A549 treated with RU486 at 1 μM for 4 hours (cell line): ENCODE results near the gene UTP14A. TPM values are rescaled to one million over a fixed set of nuclear protein-coding genes. Genes with fewer than 3 reads are reported as not detected.

Source experiments
- total RNA-seq: library from RNA; stranded (reverse); fragments of 200-300 nt; extraction: Qiagen RNA extraction; gene quantifications from 5 replicates; pipeline ENCODE4 v1.2.3, GENCODE V29; 2022; ENCODE audit warnings: low read depth

Gene UTP14A
- total RNA-seq: 44.3 to 60.0 TPM (median 47.2 TPM) in 5 replicates

GRCh38 chrX:129905787-129906580 lies at the start of gene UTP14A:
Gene UTP14A, plus strand, starts transcription at chrX:129906164. Its CDS starts 47 bp downstream, at chrX:129906211.

Other genes with a start within 250 kb of the UTP14A start
- gene XPNPEP2, start 167.2 kb upstream of the UTP14A start, total RNA-seq: not detected in 5 replicates
- gene SASH3, start 126.2 kb upstream of the UTP14A start, total RNA-seq: not detected in 5 replicates
- gene ZDHHC9, start 62.3 kb upstream of the UTP14A start, total RNA-seq: 36.8 to 41.8 TPM (median 39.2 TPM) in 5 replicates
- gene BCORL1, start 76.5 kb downstream of the UTP14A start, total RNA-seq: 4.8 to 10.5 TPM (median 9.3 TPM) in 5 replicates
- 30.2 to 35.6 TPM (median 32.5 TPM) in 5 replicates for gene ELF4, start 204.3 kb downstream of the UTP14A start, total RNA-seq